ENCODE measurements around the gene BMI1. TPM values are rescaled to one million over a fixed set of nuclear protein-coding genes. Genes with fewer than 3 reads are reported as not detected.

Gene BMI1
- total RNA-seq, 1 experiment from 2014 or later: 81.1 TPM

DNA sequence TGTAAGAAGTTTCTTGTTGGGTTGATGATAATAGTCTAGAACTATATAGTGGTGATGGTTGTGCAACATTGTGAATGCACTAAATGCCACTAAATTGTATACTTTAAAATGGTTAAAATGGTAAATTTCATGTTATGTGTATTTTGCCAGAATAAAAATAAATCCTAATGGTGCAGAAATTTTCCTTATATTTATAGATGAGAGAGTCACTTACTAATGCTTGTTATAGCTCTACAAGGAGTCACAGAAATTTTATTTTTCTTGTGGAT lies 45.5 kb downstream of the BMI1 start:
- no peak for DNase-seq (ENCODE audit: low read depth, low spot score)
- Histone ChIP-seq H3K27me3 (ENCODE audit: insufficient read depth, low read length) (no peaks in the 10 kb centered on the region), H3K9me3 (ENCODE audit: control insufficient read depth in 1 of 2, insufficient read depth in 1 of 2, low read depth in 1 of 2, low read length in 2 of 2) (no peaks in the 10 kb centered on the region), H2AFZ (ENCODE audit: low read depth, low read length, poor library complexity, severe bottlenecking) (peak overlapping the region; percentile 10), H4K20me1 (ENCODE audit: insufficient read depth) (no peaks in the 10 kb centered on the region), H3K9ac (ENCODE audit: low read length) (no peak overlapping the region), H3K79me2 (ENCODE audit: insufficient read depth, low read length) (no peaks in the 10 kb centered on the region), H3K27ac (ENCODE audit: low read depth, low read length) (no peak overlapping the region), H3K9me2 (ENCODE audit: insufficient read depth) (no peaks in the 10 kb centered on the region; the same call in 1 of the 2 replicates), H3K4me2 (ENCODE audit: low read length) (no peak overlapping the region), H3K36me3 (ENCODE audit: control insufficient read depth in 1 of 2, insufficient read depth in 2 of 2, low read length in 2 of 2) (no peaks in the 10 kb centered on the region), H3K4me3 (replicated peaks in 1 of 2; ENCODE audit: low read depth in 1 of 2, low read length in 2 of 2) (no peak overlapping the region), H3K4me1 (ENCODE audit: control insufficient read depth in 1 of 2, insufficient read depth in 2 of 2, low read length in 2 of 2) (no peaks in the 10 kb centered on the region)
- intact Hi-C loops (cut with micrococcal nuclease): no loop called here
- ATAC-seq: no peak
- no TSS peak for BruUV-seq (replicated peaks)
- ChIA-PET RAD21 (ENCODE audit: low non-redundant PET in 1 of 2, low total read pairs in 2 of 2, uncharacterized antibody in 2 of 2, unreplicated experiment in 2 of 2) (no interaction called here), CTCF (no interaction called here), POLR2A (no interaction called here)
- TF ChIP-seq EGR1 (IDR thresholded peaks at IDR 0.05; ENCODE audit: low read depth): no peak

DNA sequence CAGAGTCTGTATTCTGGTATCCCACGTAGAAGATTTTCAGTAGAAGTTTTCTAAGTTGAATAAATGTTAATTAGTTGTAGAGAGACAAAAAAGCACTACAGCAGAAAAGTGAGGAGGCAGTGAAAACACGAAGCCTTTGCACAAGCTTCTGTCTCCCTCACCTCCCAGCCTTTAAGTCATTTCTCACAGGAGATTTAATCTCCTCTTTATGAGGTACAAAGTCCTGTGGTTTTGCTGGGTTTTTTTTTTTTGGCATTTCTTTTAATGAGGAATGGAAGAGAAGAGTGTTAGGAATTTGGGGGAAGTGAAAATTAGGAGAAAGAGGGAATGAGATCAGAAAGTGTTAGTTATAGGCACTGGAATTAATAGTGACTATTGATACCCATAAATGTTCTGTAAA lies 45.9 kb downstream of the BMI1 start:
- Histone ChIP-seq H3K36me3 (ENCODE audit: control insufficient read depth in 1 of 2, insufficient read depth in 2 of 2, low read length in 2 of 2) (no peaks in the 10 kb centered on the region), H3K9me3 (ENCODE audit: control insufficient read depth in 1 of 2, insufficient read depth in 1 of 2, low read depth in 1 of 2, low read length in 2 of 2) (no peaks in the 10 kb centered on the region), H4K20me1 (ENCODE audit: insufficient read depth) (no peaks in the 10 kb centered on the region), H3K4me2 (ENCODE audit: low read length) (no peak overlapping the region), H3K9ac (ENCODE audit: low read length) (no peak overlapping the region), H3K4me1 (ENCODE audit: control insufficient read depth in 1 of 2, insufficient read depth in 2 of 2, low read length in 2 of 2) (no peaks in the 10 kb centered on the region), H3K79me2 (ENCODE audit: insufficient read depth, low read length) (no peaks in the 10 kb centered on the region), H2AFZ (ENCODE audit: low read depth, low read length, poor library complexity, severe bottlenecking) (peak overlapping the region; percentile 10), H3K27me3 (ENCODE audit: insufficient read depth, low read length) (no peaks in the 10 kb centered on the region), H3K4me3 (replicated peaks in 1 of 2; ENCODE audit: low read depth in 1 of 2, low read length in 2 of 2) (no peak overlapping the region), H3K9me2 (ENCODE audit: insufficient read depth) (no peaks in the 10 kb centered on the region; the same call in 1 of the 2 replicates), H3K27ac (ENCODE audit: low read depth, low read length) (no peak overlapping the region)
- ChIA-PET CTCF (no interaction called here), RAD21 (ENCODE audit: low non-redundant PET in 1 of 2, low total read pairs in 2 of 2, uncharacterized antibody in 2 of 2, unreplicated experiment in 2 of 2) (no interaction called here), POLR2A (no interaction called here)
- ATAC-seq: no peak
- no TSS peak for BruUV-seq (replicated peaks)
- no peak for TF ChIP-seq CBX3 (IDR thresholded peaks at IDR 0.05; ENCODE audit: low read depth)
- TF ChIP-seq TCF7L2 (IDR thresholded peaks at IDR 0.05; ENCODE audit: borderline replicate concordance, extremely low read depth, insufficient read depth, insufficient read length): no peak
- TF ChIP-seq CEBPB (IDR thresholded peaks at IDR 0.05; ENCODE audit: low read depth): no peak
- TF ChIP-seq SIN3A (IDR thresholded peaks at IDR 0.05; ENCODE audit: low read depth): no peak
- no peak for TF ChIP-seq SP1 (IDR thresholded peaks at IDR 0.05; ENCODE audit: low read depth)
- TF ChIP-seq FOSL1 (IDR thresholded peaks at IDR 0.05; ENCODE audit: low read depth): no peak
- no peak for TF ChIP-seq EGR1 (IDR thresholded peaks at IDR 0.05; ENCODE audit: low read depth)
- TF ChIP-seq EZH2phosphoT487 (IDR thresholded peaks at IDR 0.05; ENCODE audit: borderline replicate concordance): no peak
- no peak for TF ChIP-seq SRF (IDR thresholded peaks at IDR 0.05; ENCODE audit: low read depth)
- TF ChIP-seq JUND (IDR thresholded peaks at IDR 0.05): no peak
- TF ChIP-seq ZFX (IDR thresholded peaks at IDR 0.05): no peak
- TF ChIP-seq EZH2 (IDR thresholded peaks at IDR 0.05): no peak
- TF ChIP-seq RAD21 (IDR thresholded peaks at IDR 0.05; ENCODE audit: low read depth): no peak
- TF ChIP-seq ZNF274 (IDR thresholded peaks at IDR 0.05; ENCODE audit: low read depth, low read length): no peak
- TF ChIP-seq, protein P1, sequence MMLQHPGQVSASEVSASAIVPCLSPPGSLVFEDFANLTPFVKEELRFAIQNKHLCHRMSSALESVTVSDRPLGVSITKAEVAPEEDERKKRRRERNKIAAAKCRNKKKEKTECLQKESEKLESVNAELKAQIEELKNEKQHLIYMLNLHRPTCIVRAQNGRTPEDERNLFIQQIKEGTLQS (IDR thresholded peaks at IDR 0.05): no peak
- TF ChIP-seq YY1 (IDR thresholded peaks at IDR 0.05; ENCODE audit: extremely low read depth, insufficient replicate concordance, low read depth, low read length): no peak
- no peak for TF ChIP-seq POLR2A (IDR thresholded peaks at IDR 0.05; ENCODE audit: borderline replicate concordance, extremely low read depth, insufficient read depth, insufficient read length)
- TF ChIP-seq, protein P2, sequence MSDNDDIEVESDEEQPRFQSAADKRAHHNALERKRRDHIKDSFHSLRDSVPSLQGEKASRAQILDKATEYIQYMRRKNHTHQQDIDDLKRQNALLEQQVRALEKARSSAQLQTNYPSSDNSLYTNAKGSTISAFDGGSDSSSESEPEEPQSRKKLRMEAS (IDR thresholded peaks at IDR 0.05): no peak
- no peak for TF ChIP-seq ELF1 (IDR thresholded peaks at IDR 0.05; ENCODE audit: borderline replicate concordance, low read depth)
- intact Hi-C loops (cut with micrococcal nuclease): no loop called here
- no peak for DNase-seq (ENCODE audit: low read depth, low spot score)
